PC-9 (cell line): ENCODE results near the gene LRRC1. TPM values are rescaled to one million over a fixed set of nuclear protein-coding genes. Genes with fewer than 3 reads are reported as not detected.

Experiments used
- BruUV-seq: library from RNA; stranded (reverse); fragments of 400-500 nt; replicated peaks from 2 replicates; lab custom pipeline; 2021; lab: Mats Ljungman, UMichigan
- CTCF ChIA-PET: fragments of 300-600 bp; sonication (Branson Sonifier 250); formaldehyde crosslinking; loops from one replicate; lab custom pipeline; 2022; ENCODE audit warnings: antibody characterized with exemption; lab: Charles Lee
- POLR2A ChIA-PET: fragments of 300-600 bp; sonication (Branson Sonifier 250); formaldehyde crosslinking; loops from one replicate; lab custom pipeline; 2022; ENCODE audit warnings: antibody characterized with exemption; ENCODE audit not compliant: unreplicated experiment; lab: Charles Lee
- DNase-seq, 2 experiments: peaks; one replicate each; pipeline versions ENCODE4 v3.0.0 to v3.0.0-alpha.2; 2015 to 2022; ENCODE audit warnings: mixed read lengths in 1 of 2
- H2AFZ ChIP-seq: fragments of 200-600 bp; sonication (generic); 2 replicates; pipeline ENCODE4 v1.8.1; 2017; ENCODE audit warnings: antibody characterized with exemption
- H3F3A ChIP-seq: fragments of 200-600 bp; sonication (generic); 2 replicates; pipeline ENCODE4 v1.8.1; 2017; ENCODE audit warnings: antibody characterized with exemption, mild to moderate bottlenecking, low read depth; ENCODE audit not compliant: insufficient read depth
- H3K27ac ChIP-seq: fragments of 200-600 bp; sonication (generic); 2 replicates; pipeline ENCODE4 v1.6.1; 2016; ENCODE audit warnings: mixed run types
- H3K27me3 ChIP-seq: fragments of 200-600 bp; sonication (generic); 2 replicates; pipeline ENCODE4 v1.6.1; 2016; ENCODE audit warnings: low read depth, mixed run types; ENCODE audit not compliant: insufficient read depth
- H3K36me3 ChIP-seq: fragments of 200-600 bp; sonication (generic); 2 replicates; pipeline ENCODE4 v1.6.1; 2016; ENCODE audit warnings: low read depth, mixed run types
- H3K4me1 ChIP-seq: fragments of 200-600 bp; sonication (generic); replicated peaks from 2 replicates; pipeline ENCODE4 v1.6.1; 2016; ENCODE audit warnings: mixed run types; ENCODE audit not compliant: insufficient read depth
- H3K4me2 ChIP-seq: fragments of 200-600 bp; sonication (generic); 2 replicates; pipeline ENCODE4 v1.6.1; 2017; ENCODE audit warnings: mixed run types
- H3K4me3 ChIP-seq: fragments of 200-600 bp; sonication (generic); 2 replicates; pipeline ENCODE4 v1.6.1; 2016; ENCODE audit warnings: mixed run types
- H3K79me2 ChIP-seq: fragments of 200-600 bp; sonication (generic); 2 replicates; pipeline ENCODE4 v1.6.1; 2017; ENCODE audit warnings: low read depth, mixed run types
- H3K9me2 ChIP-seq: fragments of 200-600 bp; sonication (generic); 2 replicates; pipeline ENCODE4 v1.8.1; 2017; ENCODE audit warnings: mild to moderate bottlenecking; ENCODE audit not compliant: insufficient read depth
- H3K9me3 ChIP-seq: fragments of 200-600 bp; sonication (generic); 2 replicates; pipeline ENCODE4 v1.8.1; 2016; ENCODE audit warnings: low read depth; ENCODE audit not compliant: insufficient read depth
- H4K20me1 ChIP-seq: fragments of 200-600 bp; sonication (generic); 2 replicates; pipeline ENCODE4 v1.8.1; 2017; ENCODE audit not compliant: insufficient read depth
- EZH2 ChIP-seq: fragments of 200-600 bp; sonication (generic); IDR thresholded peaks from 2 replicates; pipeline ENCODE4 v1.8.0; 2017; ENCODE audit warnings: antibody characterized with exemption, low read depth
- intact Hi-C: fragments of 100-400 bp; cut with micrococcal nuclease; formaldehyde crosslinking; loops from one replicate; pipeline ENCODE4 v1.10.0; 2022; ENCODE audit not compliant: unreplicated experiment
- total RNA-seq: library from RNA; stranded (reverse); gene quantifications from 2 replicates; pipeline ENCODE4 v1.2.3, GENCODE V29; 2021
- TF ChIP-seq, protein P1 (sequence below): fragments of 200-600 bp; sonication (generic); conservative IDR thresholded peaks from 2 replicates; pipeline ENCODE4 v1.6.1; 2017; ENCODE audit warnings: mixed run types, antibody characterized with exemption, mild to moderate bottlenecking, moderate library complexity

LRRC1 gene
- total RNA-seq, 1 experiment from 2014 or later, result 26.4 TPM

DNA sequence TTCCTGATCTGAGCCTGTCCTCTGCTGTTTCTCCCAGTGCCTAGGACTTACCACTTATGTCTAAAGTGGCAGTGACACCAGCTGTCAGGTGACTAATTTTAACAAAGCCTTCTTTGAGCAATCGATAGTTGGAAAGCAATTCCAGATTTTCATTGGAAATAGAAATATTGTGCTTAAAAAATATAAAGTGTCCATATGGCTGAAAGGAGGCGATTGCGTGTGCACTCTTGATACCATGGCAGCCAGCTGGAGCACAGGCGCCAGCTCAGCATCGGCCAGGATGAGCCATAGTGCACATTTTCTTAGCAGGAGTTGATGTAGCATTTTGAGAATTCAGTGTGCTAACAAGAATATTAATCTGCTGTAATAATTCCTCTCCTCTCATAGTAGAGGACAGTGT, 70.0 kb downstream of the LRRC1 start:
- DNase-seq, result no peak
- no TSS peak for BruUV-seq
- H3K4me2 ChIP-seq, result no peak overlapping the region
- H3K4me3 ChIP-seq, result no peak overlapping the region
- H2AFZ ChIP-seq, result no peak overlapping the region
- no peaks in the 10 kb centered on the region for H4K20me1 ChIP-seq
- no peak for TF ChIP-seq EZH2
- TF ChIP-seq, protein P1, sequence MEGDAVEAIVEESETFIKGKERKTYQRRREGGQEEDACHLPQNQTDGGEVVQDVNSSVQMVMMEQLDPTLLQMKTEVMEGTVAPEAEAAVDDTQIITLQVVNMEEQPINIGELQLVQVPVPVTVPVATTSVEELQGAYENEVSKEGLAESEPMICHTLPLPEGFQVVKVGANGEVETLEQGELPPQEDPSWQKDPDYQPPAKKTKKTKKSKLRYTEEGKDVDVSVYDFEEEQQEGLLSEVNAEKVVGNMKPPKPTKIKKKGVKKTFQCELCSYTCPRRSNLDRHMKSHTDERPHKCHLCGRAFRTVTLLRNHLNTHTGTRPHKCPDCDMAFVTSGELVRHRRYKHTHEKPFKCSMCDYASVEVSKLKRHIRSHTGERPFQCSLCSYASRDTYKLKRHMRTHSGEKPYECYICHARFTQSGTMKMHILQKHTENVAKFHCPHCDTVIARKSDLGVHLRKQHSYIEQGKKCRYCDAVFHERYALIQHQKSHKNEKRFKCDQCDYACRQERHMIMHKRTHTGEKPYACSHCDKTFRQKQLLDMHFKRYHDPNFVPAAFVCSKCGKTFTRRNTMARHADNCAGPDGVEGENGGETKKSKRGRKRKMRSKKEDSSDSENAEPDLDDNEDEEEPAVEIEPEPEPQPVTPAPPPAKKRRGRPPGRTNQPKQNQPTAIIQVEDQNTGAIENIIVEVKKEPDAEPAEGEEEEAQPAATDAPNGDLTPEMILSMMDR, result no peak
- peaks cover 24% of the 10 kb centered on the region for H3K79me2 ChIP-seq
- POLR2A ChIA-PET, result no interaction called here
- H3K27ac ChIP-seq, result no peak overlapping the region
- no peaks in the 10 kb centered on the region for H3F3A ChIP-seq
- intact Hi-C loops, result no loop called here
- H3K36me3 ChIP-seq, result no peaks in the 10 kb centered on the region
- H3K9me2 ChIP-seq, result no peaks in the 10 kb centered on the region
- no peaks in the 10 kb centered on the region for H3K27me3 ChIP-seq
- H3K4me1 ChIP-seq, result peaks cover 6% of the 10 kb centered on the region
- no peaks in the 10 kb centered on the region for H3K9me3 ChIP-seq
- CTCF ChIA-PET, result no interaction called here

DNA sequence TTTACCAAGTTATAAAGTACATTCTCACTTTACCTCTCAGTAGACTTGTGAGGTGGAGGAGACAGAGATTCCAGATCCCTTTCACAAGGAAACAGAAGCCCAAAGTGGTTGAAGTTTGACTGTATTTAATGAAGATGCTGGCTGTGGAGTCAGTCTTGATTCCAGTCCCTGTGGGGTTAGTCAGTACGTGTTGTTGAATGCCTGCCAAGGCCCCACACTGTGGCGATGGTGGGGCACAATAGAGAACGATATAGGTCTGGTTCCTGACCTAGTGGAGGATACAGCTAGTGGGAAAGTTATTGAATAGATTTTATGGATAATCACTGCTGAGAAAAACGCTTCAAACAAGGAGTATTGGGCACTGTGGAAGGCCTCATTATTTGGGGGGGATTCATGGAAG, 71.4 kb downstream of the LRRC1 start:
- H3K4me2 ChIP-seq, result no peak overlapping the region
- TF ChIP-seq, protein P1, result no peak
- ChIA-PET POLR2A (no interaction called here), CTCF (no interaction called here)
- H3K36me3 ChIP-seq, result no peaks in the 10 kb centered on the region
- H3F3A ChIP-seq, result no peaks in the 10 kb centered on the region
- intact Hi-C loops, result no loop called here
- no peaks in the 10 kb centered on the region for H3K9me2 ChIP-seq
- peaks cover 3% of the 10 kb centered on the region for H3K4me1 ChIP-seq
- no peaks in the 10 kb centered on the region for H4K20me1 ChIP-seq
- H3K9me3 ChIP-seq, result no peaks in the 10 kb centered on the region
- H3K27ac ChIP-seq, result no peak overlapping the region
- H3K79me2 ChIP-seq, result peaks cover 34% of the 10 kb centered on the region
- H3K4me3 ChIP-seq, result no peak overlapping the region
- no peak overlapping the region for H2AFZ ChIP-seq
- H3K27me3 ChIP-seq, result no peaks in the 10 kb centered on the region
- no TSS peak for BruUV-seq
- DNase-seq, result no peak

DNA sequence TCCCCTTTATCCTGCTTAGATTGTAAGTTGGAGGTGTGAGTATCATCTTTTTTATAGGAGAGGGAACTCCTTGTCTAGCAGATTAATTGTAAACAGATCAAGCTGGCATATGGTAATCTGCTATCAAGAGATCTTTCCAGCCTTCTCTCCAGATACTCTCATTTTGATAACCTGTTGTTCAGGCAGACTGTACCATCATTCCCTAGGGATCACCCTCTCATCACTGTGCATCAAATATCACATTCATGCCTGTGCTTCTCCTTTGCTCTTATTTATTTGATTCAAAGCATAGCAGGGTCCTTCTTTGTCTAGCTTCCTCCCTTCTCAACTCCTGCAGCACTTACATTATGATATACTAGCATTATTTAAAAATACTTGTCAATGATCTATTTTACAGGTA, 73.8 kb downstream of the LRRC1 start:
- Histone ChIP-seq H3K27ac (no peak overlapping the region), H3K9me3 (no peaks in the 10 kb centered on the region), H2AFZ (no peak overlapping the region), H3K4me2 (no peak overlapping the region), H3K27me3 (no peaks in the 10 kb centered on the region), H4K20me1 (no peaks in the 10 kb centered on the region), H3K9me2 (no peaks in the 10 kb centered on the region), H3F3A (0 out of 2 replicates have a peak, but pooled peaks cover 4% of the 10 kb centered on the region), H3K36me3 (no peaks in the 10 kb centered on the region), H3K79me2 (peaks cover 41% of the 10 kb centered on the region), H3K4me3 (no peak overlapping the region), H3K4me1 (no peaks in the 10 kb centered on the region)
- ChIA-PET CTCF (no interaction called here), POLR2A (no interaction called here)
- BruUV-seq, result no TSS peak
- DNase-seq, result no peak
- no peak for TF ChIP-seq EZH2
- TF ChIP-seq, protein P1, result no peak
- intact Hi-C loops, result no loop called here
